GM03348 (cell line): Measurements from ENCODE around the gene PRDX5.

Experiments
- DNase-seq: peaks from one replicate; pipeline ENCODE4 v3.0.0; 2012; ENCODE audit warnings: low spot score

Gene PRDX5

GRCh38 chr11:64317961-64318765 is at the start of gene PRDX5:
Gene PRDX5 (plus strand): TSS chr11:64318121. CDS start chr11:64318216, 95 bp downstream.
- DNase-seq, result peak; percentile 98

- DNase-seq, result peak; percentile 60
Observed at GRCh38 chr11:64268893-64269539, 48.9 kb upstream of the PRDX5 start.

- peak; percentile 94 for DNase-seq
Observed at GRCh38 chr11:64269540-64270220, 48.2 kb upstream of the PRDX5 start.

DNA sequence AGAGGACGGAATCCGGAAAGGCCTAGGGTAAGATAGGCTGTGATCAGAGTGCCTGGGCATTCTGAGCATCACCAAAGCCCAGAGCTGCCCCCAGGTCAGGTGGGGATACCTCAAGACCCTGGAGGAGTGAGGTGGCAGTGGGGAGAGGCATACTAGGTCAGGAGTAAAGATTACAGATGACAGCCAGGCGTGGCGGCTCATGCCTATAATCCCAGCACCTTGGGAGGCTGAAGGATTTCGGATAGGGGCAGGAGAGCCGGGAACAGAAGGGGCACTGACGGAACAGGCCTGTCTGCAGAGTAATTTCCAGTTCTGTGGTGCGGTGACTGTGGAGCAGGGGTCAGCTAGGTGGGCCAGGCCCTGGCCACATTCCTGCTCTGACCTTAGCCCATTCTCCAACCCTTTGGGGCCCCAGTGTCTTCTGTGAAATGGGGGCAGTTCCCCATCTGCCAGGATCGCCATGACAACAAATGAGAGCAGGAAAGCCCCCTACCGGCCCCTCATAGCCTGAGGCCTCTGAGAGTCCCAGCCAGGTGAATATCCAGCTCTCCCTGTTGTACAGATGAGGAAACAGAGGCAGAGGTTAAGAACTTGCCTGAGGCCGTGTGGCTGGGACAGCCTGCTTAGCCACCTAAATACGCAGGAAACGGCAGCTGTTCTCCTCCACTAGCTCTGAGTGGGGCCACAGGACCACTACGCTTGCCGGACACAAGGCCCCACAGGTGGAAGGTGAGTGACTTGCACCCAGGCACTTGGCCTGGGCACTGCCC is 42.7 kb upstream of the PRDX5 start:
- DNase-seq, result no peak

DNA sequence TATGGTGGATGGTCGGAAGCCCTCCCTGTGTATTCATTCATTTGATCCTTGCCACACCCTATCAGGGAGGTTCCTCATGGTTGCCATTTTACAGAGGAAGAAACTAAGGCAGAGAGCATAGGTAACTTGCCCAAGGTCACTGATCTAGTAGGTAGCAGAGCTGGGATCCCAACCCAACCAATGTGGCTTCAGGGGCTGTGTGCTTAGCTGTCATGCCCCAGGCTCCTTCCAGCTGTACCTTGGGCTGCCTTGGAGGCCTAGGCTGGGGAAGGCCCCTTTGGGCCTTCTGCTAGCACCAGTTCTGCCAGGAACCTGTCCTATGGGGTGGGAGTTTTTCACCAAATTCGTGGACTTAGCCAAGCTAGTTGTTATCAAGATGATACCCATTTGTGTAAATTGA is 42.1 kb upstream of the PRDX5 start:
- DNase-seq, result no peak

GRCh38 chr11:64276653-64277431 is 41.1 kb upstream of the PRDX5 start:
- DNase-seq, result peak; percentile 79

GRCh38 chr11:64278576-64279190 is 39.2 kb upstream of the PRDX5 start:
- no peak for DNase-seq

DNA sequence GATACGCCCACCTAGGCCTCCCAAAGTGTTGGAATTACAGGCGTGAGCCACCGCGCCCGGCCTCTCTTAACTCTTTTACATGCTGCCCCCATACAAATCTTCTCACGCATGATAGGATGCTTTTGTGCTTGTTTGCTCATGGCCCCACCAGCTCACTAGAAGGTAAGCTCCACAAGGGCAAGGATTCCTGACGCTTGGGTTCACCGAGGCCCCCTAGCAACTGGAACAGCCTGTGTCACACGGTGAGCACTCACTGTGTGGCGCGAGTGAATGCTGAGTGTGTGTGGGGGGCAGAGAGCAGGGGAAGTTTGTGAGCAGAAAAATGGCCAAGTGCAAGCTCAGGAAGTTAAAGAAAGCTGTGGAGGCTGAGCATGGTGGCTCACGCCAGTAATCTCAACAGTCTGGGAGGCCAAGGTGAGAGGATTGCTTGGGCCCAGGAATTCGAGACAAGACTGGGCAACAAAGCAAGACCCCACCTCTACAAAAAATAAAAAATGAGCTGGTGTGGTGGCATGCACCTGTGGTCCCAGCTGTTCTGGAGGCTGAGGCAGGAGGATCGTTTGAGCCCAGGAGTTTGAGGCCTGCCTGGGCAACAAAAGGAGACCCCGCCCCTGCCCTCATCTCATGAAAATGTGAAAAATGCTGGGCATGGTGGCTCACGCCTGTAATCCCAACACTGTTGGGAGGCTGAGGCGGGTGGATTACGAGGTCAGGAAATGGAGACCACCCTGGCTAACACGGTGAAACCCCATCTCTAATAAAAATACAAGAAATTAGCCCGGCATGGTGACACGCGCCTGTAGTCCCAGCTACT is 35.8 kb upstream of the PRDX5 start:
- DNase-seq, result no peak

- DNase-seq, result no peak
Observed at GRCh38 chr11:64283092-64283491, 34.8 kb upstream of the PRDX5 start.

- DNase-seq, result peak; percentile 99
Observed at GRCh38 chr11:64284048-64284961, 33.6 kb upstream of the PRDX5 start, which contains the start of gene BAD. Gene BAD (minus strand): TSS chr11:64284665. CDS start chr11:64284368, 297 bp downstream.

DNA sequence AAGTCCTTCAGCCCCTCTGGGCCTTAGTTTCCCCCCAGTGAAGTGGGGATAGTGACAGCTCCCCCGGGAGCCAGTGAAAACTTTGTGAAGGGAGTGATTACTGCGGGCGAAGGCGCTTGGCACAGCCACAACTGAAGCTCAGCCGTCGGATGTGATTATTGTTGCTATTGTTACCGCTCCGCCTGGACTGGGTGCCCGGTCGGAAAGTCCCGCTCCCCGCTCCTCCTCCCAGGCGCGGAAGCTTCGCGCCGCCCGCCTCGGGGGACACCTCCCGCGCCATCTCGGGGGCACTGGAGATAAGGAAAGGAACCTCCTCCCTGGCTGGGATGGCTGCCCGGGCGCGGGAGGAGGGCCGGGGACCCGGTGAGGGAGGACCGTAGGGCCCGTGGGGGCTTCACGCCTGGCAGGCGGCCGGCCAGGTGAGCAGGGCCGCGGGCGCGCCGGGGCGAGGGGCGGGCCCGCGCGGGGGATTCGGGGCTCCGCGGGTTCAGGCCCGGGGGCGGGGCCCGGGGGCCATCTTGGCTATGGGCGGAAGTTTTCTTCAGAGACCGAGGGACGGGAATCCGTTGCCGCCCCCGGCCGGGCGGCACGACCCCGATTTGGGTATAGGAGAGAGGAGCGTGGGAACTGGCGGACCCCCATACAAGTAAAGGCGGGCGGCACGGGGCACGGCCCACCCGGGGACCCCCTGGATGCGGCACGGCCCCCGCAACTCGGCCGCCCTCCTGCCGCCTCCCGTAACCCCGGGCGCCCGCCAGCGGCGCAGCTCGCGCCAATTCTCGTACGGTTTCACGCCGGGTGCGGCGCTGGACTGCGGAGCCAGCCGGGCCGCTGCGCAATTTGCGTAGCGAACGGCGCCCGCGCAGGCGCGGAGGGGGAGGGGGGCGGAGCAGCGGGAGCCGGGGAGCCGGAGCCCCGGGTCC is 32.7 kb upstream of the PRDX5 start, which contains the start of gene GPR137:
Gene GPR137, plus strand, starts transcription at position 887 of the 923 bp plus-strand sequence. CDS start 677 bp downstream, outside the sequence.
- DNase-seq, result peak; percentile 95

GRCh38 chr11:64285885-64286800 is 31.8 kb upstream of the PRDX5 start:
- no peak for DNase-seq

DNA sequence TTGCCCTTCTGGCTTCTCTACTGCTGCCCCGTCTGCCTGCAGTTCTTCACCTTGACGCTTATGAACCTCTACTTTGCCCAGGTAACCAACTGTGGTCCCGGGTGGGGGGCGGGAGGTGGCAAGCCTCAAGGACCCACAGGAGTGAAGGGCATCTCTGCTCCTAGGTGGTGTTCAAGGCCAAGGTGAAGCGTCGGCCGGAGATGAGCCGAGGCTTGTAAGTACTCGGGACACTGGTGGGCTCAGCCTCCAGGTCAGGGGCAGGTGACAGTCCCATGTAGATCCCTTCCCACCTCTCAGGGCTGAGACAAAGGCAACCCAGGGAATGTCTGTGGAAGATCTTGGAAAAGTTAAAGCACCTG is 31.1 kb upstream of the PRDX5 start:
- DNase-seq, result no peak

GRCh38 chr11:64287676-64288352 is 30.1 kb upstream of the PRDX5 start:
- DNase-seq, result no peak

DNA sequence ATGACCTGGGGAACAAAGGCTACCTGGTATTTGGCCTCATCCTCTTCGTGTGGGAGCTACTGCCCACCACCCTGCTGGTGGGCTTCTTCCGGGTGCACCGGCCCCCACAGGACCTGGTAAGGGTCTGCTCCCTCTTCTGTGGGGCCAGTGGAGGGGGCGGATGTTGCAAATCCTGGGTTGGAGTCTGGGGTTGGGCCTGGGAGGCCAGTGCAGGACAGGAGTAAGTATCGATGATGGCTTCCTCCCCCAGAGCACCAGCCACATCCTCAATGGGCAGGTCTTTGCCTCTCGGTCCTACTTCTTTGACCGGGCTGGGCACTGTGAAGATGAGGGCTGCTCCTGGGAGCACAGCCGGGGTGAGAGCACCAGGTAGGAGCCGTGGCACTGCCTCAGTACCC is 29.6 kb upstream of the PRDX5 start:
- no peak for DNase-seq

DNA sequence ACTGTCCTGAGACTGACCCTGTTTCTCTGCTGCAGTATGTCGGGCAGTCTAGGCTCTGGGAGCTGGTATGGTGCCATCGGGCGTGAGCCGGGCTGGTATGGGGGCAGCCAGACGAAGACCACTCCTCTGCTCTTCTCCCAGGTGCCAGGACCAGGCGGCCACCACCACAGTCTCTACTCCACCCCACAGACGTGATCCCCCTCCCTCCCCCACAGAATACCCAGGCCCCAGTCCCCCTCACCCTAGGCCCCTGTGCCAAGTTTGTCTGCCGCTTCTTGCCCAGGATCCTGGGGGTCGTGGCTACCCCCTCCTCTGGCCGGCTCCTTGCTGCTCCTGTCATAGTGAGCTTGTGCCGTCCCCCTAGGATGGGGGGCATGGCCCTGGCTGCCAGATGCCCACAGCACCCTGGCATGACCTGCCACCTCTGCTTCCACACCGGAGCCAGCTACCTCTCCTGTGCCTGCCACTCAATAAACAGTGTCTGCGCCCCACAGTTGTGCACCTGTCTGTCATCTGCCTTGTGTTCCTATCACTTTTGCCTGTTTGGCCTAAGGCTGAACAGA is 28.8 kb upstream of the PRDX5 start:
- DNase-seq, result no peak
